AG10803 (cell line): ENCODE results near the gene DYNLT1.
"Not testable (repeated sequence)": the region's sequence is repeated elsewhere in the genome, so short reads cannot be mapped to it uniquely, and the experiment has no call there.

ENCODE experiments used
- DNase-seq: peaks from one replicate; pipeline ENCODE4 v3.0.0; 2010; ENCODE audit warnings: low read depth
- H3K4me3 ChIP-seq: 2 replicates; pipeline ENCODE4 v1.5.1; 2011; ENCODE audit warnings: mild to moderate bottlenecking, low read length, control low read depth
- TF ChIP-seq, protein P1 (sequence below): conservative IDR thresholded peaks from 2 replicates; pipeline ENCODE4 v1.5.1; 2011; ENCODE audit warnings: mild to moderate bottlenecking, low read length, control low read depth, inconsistent platforms

The DYNLT1 gene

DNA sequence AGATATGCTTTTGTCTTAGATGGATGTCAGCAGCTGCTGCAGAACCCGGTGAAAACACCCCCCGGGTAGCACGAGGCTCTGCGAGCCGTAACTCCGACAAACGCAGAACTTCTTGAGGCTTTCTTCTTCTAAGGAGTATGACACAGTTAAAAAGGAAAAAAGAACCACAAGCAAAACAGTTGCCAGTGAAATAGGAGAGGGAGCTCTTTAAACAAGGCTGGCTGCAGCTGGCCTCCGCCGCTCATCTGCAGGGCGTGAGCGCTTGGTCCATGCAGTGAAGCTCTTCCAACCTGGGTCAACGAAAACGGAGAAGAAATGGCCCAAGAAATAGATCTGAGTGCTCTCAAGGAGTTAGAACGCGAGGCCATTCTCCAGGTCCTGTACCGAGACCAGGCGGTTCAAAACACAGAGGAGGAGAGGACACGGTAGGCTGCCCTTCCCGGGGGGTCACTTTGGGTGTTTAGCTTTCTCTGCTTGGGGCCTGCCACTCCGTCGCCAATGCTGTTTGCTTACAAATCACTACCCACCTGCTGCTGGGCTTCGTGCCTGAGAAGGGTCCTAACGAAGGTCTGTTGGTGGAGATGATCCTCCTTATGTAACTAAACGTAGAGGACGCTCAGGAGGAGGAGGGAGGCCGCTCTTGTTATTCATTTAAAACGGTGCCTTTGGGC lies 18.5 kb upstream of the DYNLT1 start:
- DNase-seq: peak; percentile 52
- peak overlapping the region; percentile 2; the same call in 1 of the 2 replicates for H3K4me3 ChIP-seq
- TF ChIP-seq, protein P1, sequence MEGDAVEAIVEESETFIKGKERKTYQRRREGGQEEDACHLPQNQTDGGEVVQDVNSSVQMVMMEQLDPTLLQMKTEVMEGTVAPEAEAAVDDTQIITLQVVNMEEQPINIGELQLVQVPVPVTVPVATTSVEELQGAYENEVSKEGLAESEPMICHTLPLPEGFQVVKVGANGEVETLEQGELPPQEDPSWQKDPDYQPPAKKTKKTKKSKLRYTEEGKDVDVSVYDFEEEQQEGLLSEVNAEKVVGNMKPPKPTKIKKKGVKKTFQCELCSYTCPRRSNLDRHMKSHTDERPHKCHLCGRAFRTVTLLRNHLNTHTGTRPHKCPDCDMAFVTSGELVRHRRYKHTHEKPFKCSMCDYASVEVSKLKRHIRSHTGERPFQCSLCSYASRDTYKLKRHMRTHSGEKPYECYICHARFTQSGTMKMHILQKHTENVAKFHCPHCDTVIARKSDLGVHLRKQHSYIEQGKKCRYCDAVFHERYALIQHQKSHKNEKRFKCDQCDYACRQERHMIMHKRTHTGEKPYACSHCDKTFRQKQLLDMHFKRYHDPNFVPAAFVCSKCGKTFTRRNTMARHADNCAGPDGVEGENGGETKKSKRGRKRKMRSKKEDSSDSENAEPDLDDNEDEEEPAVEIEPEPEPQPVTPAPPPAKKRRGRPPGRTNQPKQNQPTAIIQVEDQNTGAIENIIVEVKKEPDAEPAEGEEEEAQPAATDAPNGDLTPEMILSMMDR: no peak

DNA sequence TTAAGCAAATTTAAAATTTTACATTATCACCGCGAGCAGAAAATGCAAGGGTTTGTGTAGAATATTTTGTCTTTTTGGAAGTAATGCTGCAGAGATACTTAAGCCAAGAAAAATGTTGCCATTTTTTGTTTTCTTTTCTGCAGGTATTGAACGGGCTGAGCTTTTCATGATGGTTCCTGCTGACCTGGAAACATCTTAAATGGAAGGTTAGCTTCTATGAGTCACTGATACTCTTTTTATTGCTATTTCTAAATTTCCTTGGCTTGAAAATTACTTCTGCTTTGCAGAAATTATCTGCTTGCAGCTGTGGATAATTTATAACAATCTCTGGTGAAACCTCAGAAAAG lies 18.0 kb upstream of the DYNLT1 start:
- TF ChIP-seq, protein P1: no peak
- H3K4me3 ChIP-seq: no peak overlapping the region
- no peak for DNase-seq

DNA sequence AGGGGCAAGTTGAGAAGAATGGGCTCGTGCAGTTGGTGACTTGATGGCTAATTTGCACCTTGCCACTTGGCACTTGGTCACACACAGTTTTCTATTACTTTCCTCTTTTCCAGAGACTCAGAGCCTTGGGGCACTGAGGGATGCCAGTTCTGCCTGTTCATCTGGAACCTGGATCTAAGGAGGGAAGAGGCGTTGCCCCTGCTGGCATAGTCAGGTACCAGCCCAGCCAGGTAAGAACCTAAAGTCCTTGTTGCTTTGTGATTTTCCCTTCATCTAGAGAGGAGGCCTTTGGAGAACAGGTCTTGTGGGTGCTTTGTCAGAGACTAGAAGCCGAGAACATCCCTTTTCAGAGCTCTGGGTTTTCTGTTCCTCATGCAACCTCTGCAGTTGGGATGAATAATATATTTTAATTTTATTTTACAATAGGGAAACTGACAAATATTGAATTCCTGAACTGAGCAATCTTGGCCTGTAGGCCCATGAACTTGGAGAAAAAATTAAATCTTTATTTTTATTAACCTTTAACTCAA lies 16.7 kb upstream of the DYNLT1 start:
- H3K4me3 ChIP-seq: no peak overlapping the region
- DNase-seq: no peak
- TF ChIP-seq, protein P1: no peak

DNA sequence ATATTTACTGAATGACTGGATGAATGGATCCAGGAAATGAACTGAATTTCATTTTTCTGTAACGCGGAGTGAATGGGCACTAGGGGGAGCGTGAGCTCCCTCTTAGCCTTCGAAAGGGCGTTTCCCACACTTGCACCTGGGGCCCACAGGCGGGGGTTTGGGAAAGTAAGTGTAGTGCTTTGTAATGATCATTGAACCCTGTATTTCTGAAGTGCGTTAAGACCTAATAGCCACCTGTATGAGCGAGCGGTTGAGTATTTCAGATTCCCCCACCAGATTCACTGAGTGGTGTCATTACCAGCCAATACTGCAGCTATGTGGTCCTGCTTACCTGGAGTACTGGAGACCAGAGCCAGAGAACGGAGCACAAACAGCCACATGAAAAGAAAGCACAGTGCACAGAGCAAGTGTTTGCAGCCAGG lies 15.8 kb upstream of the DYNLT1 start:
- peak; percentile 18 for DNase-seq
- no peak overlapping the region for H3K4me3 ChIP-seq
- TF ChIP-seq, protein P1: peak; percentile 57

DNA sequence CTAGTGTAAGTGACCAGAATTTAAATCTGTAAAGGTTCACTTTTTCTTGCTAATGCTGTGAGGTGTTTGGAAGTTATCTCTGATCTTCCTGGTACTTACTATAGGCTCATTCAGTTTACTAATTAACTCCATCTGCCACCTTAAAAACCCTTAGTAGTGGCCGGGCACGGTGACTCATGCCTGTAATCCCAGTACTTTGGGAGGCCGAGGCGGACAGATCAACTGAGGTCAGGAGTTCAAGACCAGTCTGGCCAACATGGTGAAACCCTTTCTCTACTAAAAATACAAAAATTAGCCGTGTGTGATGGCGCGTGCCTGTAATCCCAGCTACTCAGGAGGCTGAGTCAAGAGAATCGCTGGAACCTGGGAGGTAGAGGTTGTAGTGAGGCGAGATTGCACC lies 12.4 kb upstream of the DYNLT1 start:
- H3K4me3 ChIP-seq: not testable (repeated sequence)
- DNase-seq: peak; percentile 79

DNA sequence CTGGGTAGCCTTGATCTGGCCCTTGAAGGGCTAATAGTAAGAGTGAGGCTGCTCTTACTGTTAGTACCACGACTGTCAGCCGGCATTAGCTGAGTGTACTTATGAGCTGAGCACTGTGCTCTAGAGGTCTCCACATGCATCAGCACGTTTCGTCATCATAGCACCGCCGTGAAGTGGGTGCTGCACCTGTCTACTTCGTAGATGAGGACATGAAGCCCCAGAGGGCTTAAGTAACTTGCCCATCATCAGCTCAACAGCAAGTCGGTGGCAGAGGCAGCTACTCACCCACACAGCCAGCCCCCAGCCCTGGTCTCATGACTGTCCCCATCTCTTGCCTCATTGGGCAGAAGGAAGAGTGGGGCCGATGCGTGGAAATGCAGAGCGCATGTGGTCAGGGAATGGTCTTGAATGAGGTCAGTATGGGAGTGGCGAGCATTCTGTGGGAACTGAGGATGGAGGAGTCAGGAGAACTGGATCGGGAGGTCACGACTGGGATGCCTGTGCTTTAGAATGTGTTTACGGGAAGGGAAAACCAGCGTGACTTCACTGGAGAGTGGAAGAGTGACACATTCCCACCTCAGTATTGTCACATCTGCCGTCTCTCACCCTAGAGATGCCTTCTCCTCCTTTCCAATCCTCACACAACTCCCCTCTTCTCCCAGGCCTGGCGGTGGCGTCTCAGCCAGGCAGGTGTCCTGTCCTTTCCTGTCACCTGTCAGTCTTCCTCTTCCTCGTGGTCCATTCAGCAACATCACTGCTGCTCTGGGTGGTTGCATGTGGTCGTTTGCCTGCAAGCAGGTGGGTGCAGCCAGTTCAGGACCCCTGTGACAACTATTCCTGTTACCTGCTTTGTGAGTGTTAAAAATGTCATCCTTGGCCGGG lies 11.3 kb upstream of the DYNLT1 start:
- DNase-seq: no peak
- no peak overlapping the region for H3K4me3 ChIP-seq
- TF ChIP-seq, protein P1: no peak

DNA sequence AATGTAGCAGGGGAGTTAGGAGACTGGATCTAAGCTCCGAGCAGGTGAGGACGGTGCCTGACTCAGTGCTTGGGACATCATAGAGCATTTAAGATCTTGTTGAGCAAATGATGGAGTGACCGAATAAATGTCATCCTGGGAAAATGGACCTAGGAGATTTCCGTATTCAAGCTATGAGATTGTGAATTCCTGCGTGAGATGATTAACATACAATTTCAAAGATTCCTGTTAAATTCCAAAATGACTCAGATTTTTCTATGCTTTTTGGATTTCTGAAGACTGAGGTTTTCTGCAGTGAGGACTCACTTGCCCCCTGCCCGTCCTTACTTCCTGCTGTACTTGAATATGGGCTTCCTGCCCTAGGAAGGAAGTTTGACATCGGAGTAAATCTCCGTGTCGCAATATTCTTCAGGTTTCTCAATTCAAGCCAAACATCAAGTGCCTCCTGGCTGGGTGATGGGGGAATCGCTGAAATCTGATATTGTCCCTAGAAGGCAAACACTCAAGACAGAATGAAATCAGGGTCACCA lies 10.5 kb upstream of the DYNLT1 start:
- H3K4me3 ChIP-seq: peak overlapping the region; percentile 20
- peak; percentile 95 for DNase-seq
- TF ChIP-seq, protein P1: 0 out of 2 replicates have a peak, but pooled peaks have one; percentile 6
